HG02973 (cell line): Measurements from ENCODE around the gene MAP1A.

Experiments used
- ATAC-seq: cut with Tn5 transposase; IDR thresholded peaks from one replicate; pipeline ENCODE4 v1.9.1; 2021; ENCODE audit warnings: moderate library complexity; ENCODE audit not compliant: unreplicated experiment

MAP1A gene

DNA sequence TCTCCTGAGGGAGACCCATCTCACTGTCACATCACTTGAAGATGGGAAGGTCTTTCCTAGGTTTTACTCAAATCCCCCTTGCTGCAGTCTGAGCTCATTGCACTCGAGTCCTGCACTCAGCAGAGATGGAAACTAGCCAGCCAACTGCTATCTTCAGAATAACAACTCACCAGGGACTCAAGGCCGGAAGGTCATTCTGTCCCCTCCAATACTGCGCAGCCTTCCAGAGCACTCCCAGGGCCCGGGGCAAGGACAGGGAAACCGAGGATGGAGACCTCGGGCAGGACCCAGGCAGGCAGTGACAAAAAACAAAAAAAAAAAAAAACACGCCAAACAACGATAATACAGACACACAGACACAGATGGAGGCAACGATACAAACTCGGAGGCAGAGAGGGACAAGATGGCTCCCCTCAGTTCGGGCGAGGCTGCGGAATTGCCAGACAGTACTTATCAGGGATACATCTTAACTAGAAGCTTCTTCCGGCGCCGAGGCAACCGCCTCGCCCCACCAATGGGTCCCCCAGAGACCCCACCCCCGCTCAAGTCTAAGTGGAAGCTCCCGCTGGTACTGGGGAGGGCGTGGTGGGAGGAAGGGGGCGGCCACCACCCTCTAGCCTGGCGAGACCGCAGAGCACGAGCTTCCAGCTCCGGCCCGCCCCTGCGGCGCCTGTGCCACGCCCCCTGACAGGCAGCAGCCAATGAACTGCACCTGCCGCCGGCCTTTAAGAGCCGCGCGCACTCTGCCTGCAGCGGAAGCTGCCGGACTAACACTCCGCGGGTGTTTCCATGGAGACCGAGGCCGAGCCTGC is 7.0 kb upstream of the MAP1A start:
- peak; percentile 95 for ATAC-seq

DNA sequence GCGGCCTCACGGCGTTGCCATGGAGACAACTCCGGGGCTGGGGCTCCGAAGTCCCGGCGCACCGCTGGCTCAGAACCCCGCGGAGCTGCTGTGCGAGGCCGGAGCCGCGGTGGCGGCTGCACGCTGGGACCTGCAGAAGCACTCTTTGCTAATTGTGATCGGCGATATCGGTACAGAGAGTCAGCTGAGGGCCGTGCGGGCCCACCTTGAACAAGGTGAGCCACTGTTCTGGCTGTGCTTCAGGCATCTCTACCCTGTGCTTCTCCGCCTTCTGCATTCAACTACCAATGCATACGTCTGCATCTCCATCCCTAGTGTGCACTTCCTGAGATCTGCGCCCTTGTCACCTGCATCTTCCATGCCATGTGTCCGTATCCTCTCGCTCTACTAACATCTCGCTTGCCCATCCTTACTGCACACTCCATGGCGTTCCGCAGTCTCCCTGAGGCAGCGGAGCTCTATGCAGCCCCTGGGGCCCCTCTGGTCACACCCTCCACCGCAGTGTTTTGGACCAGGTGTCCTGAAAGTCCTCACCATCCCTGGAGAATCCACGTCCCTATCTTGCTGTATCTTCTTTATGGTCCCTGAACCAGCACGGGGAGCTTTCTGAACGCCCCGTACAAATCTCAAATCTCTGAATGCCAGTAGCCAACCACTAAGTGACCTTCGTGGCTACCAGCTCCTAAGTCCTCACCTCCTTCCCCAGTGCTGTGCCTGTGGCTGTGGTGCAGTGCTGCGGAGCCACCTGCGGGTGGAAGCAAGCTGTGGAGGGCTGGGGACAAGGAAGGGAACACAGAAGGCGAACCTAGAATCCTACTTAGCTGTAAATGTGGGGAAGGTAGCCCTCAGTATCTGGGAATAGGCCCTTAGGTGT is 6.2 kb upstream of the MAP1A start:
- ATAC-seq, result no peak

DNA sequence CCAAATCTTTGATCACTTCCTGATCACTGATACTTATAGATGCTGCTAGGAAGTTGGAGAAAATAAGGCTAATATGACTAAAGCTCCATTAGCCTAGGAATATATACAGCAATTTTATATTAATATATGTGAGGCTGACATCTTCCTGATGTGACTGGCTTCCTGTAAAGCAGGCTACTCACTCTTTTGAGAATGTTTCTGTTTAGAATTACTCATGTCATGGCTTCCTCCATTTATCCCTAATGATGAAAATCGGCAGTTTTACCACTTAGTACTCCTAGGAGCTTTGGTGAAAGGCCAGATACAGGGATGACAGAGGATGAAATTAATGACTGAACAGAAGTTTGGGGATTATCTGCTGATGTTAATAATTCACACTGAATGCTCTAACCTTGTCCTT is 3.9 kb upstream of the MAP1A start:
- ATAC-seq, result no peak

DNA sequence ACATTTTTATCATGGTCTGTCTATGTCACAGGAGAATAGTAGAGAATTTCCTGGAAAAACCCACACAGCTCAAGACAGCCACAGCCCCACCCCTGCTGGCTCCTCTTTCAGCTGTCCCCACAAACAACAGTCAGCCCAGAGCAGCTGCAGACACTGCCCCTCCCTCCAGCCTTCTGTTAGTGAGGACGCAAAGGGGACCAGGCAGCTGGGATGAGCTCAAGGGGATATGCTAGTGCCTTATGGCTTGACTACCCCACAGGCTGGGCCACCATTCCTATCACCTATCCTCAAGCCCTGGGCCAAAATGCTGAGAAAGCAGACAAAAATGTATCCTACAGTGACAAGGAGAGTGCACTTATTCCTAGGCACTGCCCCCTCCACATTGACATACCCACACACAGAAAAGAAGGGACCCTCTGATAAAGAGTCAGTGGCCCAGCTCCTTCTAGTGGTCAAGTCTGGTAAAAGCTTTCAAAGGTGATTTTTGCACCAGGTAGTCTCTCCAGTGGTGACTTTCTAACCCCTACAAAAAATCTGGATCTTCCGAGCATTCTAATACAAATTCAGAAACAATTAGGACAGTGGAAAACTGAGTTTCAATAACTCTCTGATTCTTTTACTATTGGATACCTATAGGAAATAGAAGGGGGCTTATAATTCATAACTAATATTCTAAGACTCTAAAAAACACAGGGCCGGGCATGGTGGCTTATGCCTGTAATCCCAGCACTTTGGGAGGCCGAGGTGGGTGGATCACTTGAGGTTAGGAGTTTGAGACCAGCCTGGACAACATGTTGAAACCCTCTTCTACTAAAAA is 3.0 kb upstream of the MAP1A start:
- ATAC-seq, result no peak

GRCh38 chr15:43515741-43516140 is 1.7 kb upstream of the MAP1A start:
- no peak for ATAC-seq

GRCh38 chr15:43516185-43516584 is 1.2 kb upstream of the MAP1A start:
- no peak for ATAC-seq

DNA sequence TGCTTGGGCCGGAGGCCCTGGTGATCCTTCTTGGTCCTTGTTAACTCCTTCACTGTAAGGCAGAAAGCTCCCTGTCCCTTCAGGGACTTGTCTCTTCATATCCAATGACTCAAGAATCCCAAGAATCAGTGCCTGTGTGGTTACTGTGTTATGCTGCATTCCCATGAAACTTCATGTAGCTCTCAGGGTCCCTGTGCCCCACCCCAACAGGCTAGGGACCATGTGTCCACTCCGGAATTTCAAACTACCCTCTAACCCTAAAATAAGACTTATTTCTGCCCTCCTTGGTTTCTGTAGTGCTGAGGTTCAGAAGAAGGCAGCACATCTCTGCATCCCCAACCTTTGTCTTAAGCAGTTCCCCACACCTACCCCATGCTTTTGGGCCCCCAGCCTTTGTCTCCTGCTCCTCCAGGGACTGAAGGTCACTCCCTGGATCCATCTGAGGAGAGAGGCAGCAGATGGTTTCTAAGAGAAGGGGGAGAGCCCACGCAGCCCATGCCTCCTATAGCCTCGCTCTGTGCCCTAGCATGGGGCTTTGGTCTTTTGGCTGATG is 531 bp upstream of the MAP1A start:
- ATAC-seq, result no peak

GRCh38 chr15:43518197-43518761 is 871 bp downstream of the MAP1A start:
- ATAC-seq, result no peak

DNA sequence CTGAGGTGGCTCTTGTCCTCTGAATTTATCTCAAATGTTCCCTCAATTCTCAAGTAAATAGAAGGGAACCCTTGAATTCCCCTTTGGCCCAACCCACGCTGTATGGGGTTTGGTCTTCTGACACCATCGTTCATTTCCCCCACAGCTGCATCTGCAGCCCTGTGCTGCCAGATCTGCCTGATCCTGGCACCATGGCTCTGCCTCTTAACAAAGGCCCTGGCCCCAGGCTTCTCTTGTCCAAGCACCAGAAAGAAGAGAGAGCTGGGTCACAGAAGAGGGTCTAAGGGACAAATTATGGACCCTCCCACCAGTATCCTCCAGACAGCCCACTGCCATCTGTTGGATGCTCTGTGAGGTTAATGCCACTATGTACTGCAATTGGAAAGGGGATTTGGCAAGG is 1.8 kb downstream of the MAP1A start:
- no peak for ATAC-seq

- no peak for ATAC-seq
Observed at GRCh38 chr15:43520138-43520537, 2.7 kb downstream of the MAP1A start.

DNA sequence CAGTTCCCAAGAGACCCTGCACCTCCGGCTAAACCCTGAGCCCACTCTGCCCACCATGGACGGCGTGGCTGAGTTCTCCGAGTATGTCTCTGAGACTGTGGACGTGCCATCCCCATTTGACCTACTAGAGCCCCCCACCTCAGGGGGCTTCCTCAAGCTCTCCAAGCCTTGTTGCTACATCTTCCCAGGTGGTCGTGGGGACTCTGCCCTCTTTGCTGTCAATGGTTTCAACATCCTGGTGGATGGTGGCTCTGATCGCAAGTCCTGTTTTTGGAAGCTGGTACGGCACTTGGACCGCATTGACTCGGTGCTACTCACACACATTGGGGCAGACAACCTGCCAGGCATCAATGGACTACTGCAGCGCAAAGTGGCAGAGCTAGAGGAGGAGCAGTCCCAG is 4.0 kb downstream of the MAP1A start:
- ATAC-seq, result no peak

GRCh38 chr15:43522247-43522646 is 4.8 kb downstream of the MAP1A start:
- no peak for ATAC-seq

DNA sequence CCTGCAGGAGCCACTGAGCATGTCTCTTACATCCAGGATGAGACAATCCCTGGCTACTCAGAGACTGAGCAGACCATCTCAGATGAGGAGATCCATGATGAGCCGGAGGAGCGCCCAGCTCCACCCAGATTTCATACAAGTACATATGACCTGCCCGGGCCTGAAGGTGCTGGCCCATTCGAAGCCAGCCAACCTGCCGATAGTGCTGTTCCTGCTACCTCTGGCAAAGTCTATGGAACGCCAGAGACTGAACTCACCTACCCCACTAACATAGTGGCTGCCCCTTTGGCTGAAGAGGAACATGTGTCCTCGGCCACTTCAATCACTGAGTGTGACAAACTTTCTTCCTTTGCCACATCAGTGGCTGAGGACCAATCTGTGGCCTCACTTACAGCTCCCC is 6.2 kb downstream of the MAP1A start:
- no peak for ATAC-seq

GRCh38 chr15:43524254-43524845 is 6.9 kb downstream of the MAP1A start:
- ATAC-seq, result no peak

- ATAC-seq, result no peak
Observed at GRCh38 chr15:43525131-43525530, 7.7 kb downstream of the MAP1A start.

GRCh38 chr15:43526261-43526930 is 9.0 kb downstream of the MAP1A start:
- ATAC-seq, result no peak

DNA sequence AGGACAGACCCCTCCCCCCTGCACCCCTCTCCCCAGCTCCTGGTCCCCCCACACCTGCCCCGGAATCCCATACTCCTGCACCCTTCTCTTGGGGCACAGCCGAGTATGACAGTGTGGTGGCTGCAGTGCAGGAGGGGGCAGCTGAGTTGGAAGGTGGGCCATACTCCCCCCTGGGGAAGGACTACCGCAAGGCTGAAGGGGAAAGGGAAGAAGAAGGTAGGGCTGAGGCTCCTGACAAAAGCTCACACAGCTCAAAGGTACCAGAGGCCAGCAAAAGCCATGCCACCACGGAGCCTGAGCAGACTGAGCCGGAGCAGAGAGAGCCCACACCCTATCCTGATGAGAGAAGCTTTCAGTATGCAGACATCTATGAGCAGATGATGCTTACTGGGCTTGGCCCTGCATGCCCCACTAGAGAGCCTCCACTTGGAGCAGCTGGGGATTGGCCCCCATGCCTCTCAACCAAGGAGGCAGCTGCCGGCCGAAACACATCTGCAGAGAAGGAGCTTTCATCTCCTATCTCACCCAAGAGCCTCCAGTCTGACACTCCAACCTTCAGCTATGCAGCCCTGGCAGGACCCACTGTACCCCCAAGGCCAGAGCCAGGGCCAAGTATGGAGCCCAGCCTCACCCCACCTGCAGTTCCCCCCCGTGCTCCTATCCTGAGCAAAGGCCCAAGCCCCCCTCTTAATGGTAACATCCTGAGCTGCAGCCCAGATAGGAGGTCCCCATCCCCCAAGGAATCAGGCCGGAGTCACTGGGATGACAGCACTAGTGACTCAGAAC is 9.8 kb downstream of the MAP1A start:
- no peak for ATAC-seq

DNA sequence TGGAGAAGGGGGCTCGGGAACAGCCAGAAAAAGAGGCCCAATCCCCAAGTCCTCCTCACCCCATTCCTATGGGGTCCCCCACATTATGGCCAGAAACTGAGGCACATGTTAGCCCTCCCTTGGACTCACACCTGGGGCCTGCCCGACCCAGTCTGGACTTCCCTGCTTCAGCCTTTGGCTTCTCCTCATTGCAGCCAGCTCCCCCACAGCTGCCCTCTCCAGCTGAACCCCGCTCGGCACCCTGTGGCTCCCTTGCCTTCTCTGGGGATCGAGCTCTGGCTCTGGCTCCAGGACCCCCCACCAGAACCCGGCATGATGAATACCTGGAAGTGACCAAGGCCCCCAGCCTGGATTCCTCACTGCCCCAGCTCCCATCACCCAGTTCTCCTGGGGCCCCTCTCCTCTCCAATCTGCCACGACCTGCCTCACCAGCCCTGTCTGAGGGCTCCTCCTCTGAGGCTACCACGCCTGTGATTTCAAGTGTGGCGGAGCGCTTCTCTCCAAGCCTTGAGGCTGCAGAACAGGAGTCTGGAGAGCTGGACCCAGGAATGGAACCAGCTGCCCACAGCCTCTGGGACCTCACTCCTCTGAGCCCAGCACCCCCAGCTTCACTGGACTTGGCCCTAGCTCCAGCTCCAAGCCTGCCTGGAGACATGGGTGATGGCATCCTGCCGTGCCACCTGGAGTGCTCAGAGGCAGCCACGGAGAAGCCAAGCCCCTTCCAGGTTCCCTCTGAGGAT is 10.6 kb downstream of the MAP1A start:
- no peak for ATAC-seq
